Body of pancreas (tissue), 4 donors: Measurements from ENCODE around the gene PGAP2.

ENCODE experiments used
- POLR2A ChIP-seq, 3 donors: fragments of 450-650 bp; IDR thresholded peaks; one replicate each; pipeline ENCODE4 v1.6.1; 2016; ENCODE audit warnings: antibody characterized with exemption in 3 of 3, mild to moderate bottlenecking in 2 of 3
- TF ChIP-seq, protein P1 (sequence below), 7 experiments: fragments of 450-650 bp in 4 of 7; fragments of 200-600 bp in 3 of 7; sonication (generic) in 3 of 7; IDR thresholded peaks; one replicate each; pipeline ENCODE4 v1.5.1; 2016 to 2019; ENCODE audit warnings: antibody characterized with exemption in 7 of 7

DNA sequence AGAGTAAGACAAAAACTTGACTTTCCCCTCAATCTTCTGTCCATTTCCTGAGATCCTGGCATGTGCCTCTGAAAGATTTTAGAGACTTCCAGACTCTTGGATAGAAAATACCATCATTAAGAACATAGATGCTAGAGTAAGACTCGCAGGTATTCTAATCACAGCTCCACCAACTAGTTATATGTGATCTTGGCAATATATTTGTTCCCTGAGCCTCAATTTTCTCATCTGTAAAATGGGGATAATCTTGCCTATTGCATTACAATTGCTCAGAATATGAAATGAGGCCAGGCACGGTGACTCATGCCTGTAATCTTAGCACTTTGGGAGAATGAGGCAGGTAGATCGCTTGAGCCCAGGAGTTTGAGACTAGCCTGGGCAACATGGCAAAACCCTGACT is 21.7 kb downstream of the PGAP2 start:
- TF ChIP-seq, protein P1, sequence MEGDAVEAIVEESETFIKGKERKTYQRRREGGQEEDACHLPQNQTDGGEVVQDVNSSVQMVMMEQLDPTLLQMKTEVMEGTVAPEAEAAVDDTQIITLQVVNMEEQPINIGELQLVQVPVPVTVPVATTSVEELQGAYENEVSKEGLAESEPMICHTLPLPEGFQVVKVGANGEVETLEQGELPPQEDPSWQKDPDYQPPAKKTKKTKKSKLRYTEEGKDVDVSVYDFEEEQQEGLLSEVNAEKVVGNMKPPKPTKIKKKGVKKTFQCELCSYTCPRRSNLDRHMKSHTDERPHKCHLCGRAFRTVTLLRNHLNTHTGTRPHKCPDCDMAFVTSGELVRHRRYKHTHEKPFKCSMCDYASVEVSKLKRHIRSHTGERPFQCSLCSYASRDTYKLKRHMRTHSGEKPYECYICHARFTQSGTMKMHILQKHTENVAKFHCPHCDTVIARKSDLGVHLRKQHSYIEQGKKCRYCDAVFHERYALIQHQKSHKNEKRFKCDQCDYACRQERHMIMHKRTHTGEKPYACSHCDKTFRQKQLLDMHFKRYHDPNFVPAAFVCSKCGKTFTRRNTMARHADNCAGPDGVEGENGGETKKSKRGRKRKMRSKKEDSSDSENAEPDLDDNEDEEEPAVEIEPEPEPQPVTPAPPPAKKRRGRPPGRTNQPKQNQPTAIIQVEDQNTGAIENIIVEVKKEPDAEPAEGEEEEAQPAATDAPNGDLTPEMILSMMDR (IDR thresholded peaks at IDR 0.05) = no peak
- no peak for TF ChIP-seq POLR2A (IDR thresholded peaks at IDR 0.05)
